ENCODE data around the gene BTG1. TPM values are rescaled to one million over a fixed set of nuclear protein-coding genes. Genes with fewer than 3 reads are reported as not detected.

Gene BTG1
- total RNA-seq, 1 experiment from 2014 or later, result 32.7 TPM

GRCh38 chr12:92193846-92194245 lies 48.2 kb upstream of the BTG1 start:
- Histone ChIP-seq H3K79me2 (ENCODE audit: insufficient read depth, low read length) (no peaks in the 10 kb centered on the region), H2BK15ac (ENCODE audit: low read depth, low read length) (no peak overlapping the region), H4K91ac (ENCODE audit: insufficient read length, low read depth, low read length) (no peak overlapping the region), H4K20me1 (ENCODE audit: control insufficient read depth, insufficient read depth, insufficient read length) (no peaks in the 10 kb centered on the region), H3K79me1 (ENCODE audit: insufficient read depth, low read depth, low read length, poor library complexity, severe bottlenecking) (no peaks in the 10 kb centered on the region), H3K27me3 (ENCODE audit: insufficient read depth, low read length) (no peaks in the 10 kb centered on the region), H3K4me1 (ENCODE audit: insufficient read depth, low read length) (no peaks in the 10 kb centered on the region), H4K5ac (ENCODE audit: insufficient read length, low read depth, low read length) (no peak overlapping the region), H2BK20ac (ENCODE audit: low read depth, low read length, poor library complexity, severe bottlenecking) (no peak overlapping the region), H3K4ac (ENCODE audit: low read depth, low read length) (no peak overlapping the region), H3K9me3 (ENCODE audit: control insufficient read depth, low read depth, low read length) (no peaks in the 10 kb centered on the region), H3K23ac (ENCODE audit: insufficient read length, low read depth, low read length) (no peak overlapping the region), H2BK120ac (ENCODE audit: low read depth, low read length, poor library complexity, severe bottlenecking) (no peak overlapping the region), H2BK12ac (ENCODE audit: insufficient read length, low read depth, low read length) (no peak overlapping the region), H3K23me2 (ENCODE audit: insufficient read length, low read depth, low read length, poor library complexity, severe bottlenecking) (no peaks in the 10 kb centered on the region), H2BK5ac (ENCODE audit: insufficient read length, low read length) (no peak overlapping the region), H3T11ph (ENCODE audit: low read length) (no peak overlapping the region), H2AFZ (ENCODE audit: low read length) (no peak overlapping the region), H3K9ac (ENCODE audit: extremely low read depth, insufficient read length, low read length) (no peak overlapping the region), H3K18ac (ENCODE audit: insufficient read length, low read depth, low read length) (no peak overlapping the region), H4K8ac (replicated peaks; ENCODE audit: insufficient read length, low read depth, low read length) (no peak overlapping the region), H2AK5ac (ENCODE audit: insufficient read length, low read length) (no peak overlapping the region), H3K4me2 (ENCODE audit: insufficient read depth, insufficient read length, low read length) (no peak overlapping the region), H3K56ac (ENCODE audit: insufficient read length, low read depth, low read length) (no peak overlapping the region), H3K14ac (ENCODE audit: insufficient read depth, low read length) (no peak overlapping the region), H3K27ac (ENCODE audit: insufficient read length, low read depth, low read length) (no peak overlapping the region)
- DNase-seq, result no peak
- H3K4me1 Mint-ChIP-seq, result peaks cover 9% of the 10 kb centered on the region in 2 experiments
- no peak for TF ChIP-seq CTCF (conservative IDR thresholded peaks at IDR 0.05)
- H3K36me3 Mint-ChIP-seq (ENCODE audit: insufficient read depth in 1 of 3, low read depth in 3 of 3), result peaks cover 0 to 7% (median 0%) of the 10 kb centered on the region in 3 experiments; a peak in 2 of 7 replicates
- peaks cover 4 to 6% of the 10 kb centered on the region in 2 experiments; a peak in 2 of 5 replicates for H3K9me3 Mint-ChIP-seq
- no CpG with 5 or more reads among the region's 2 CpGs for WGBS (ENCODE audit: extremely low coverage, insufficient read length, low lambda C conversion rate)
- no peak overlapping the region for H3K27ac Mint-ChIP-seq
- no peak overlapping the region for H3K4me3 Mint-ChIP-seq
- H3K27me3 Mint-ChIP-seq (ENCODE audit: low read depth), result no peaks in the 10 kb centered on the region
